H1 (cell line): ENCODE data around the gene SLC51B. TPM values are rescaled to one million over a fixed set of nuclear protein-coding genes. Genes with fewer than 3 reads are reported as not detected.

Experiments used
- KDM1A ChIP-seq: fragments of 200-600, 300-600 bp; sonication (generic); IDR thresholded peaks from 2 replicates; pipeline ENCODE4 v1.7.1; 2016; ENCODE audit warnings: mild to moderate bottlenecking, low read length, borderline replicate concordance
- NRF1 ChIP-seq: IDR thresholded peaks from 2 replicates; pipeline ENCODE4 v1.6.1; 2011; ENCODE audit warnings: mild to moderate bottlenecking, low read depth, low read length, improper control_type of control experiment
- polyA plus RNA-seq, 7 experiments: library from polyadenylated mRNA; depleted of rRNA in 3 of 7; stranded (reverse) in 5 of 7; unstranded in 2 of 7; fragments of >200 nt in 5 of 7; fragments of 200-250 nt in 2 of 7; gene quantifications; 1 replicate in 5 of 7; 2 replicates in 1 of 7; 4 replicates in 1 of 7; pipeline versions ENCODE4 v1.2.1 to v1.2.3, GENCODE V29; 2011 to 2013; ENCODE audit warnings: missing spikeins in 2 of 7, mixed read lengths in 2 of 7
- total RNA-seq: library from RNA; stranded (reverse); fragmentation: NEBNext Ultra II Directional; extraction: Animal tissue kit (Norgen Biotek cat#: 25700); gene quantifications from 2 replicates; pipeline ENCODE4 v1.2.1, GENCODE V29; 2021

SLC51B gene
- total and polyA plus RNA-seq, 2 of the 8 experiments (the other 6 are each of a cell fraction or from before 2014, with no cell fraction given) = not detected

- TF ChIP-seq KDM1A (no peak), NRF1 (no peak)
Measured at GRCh38 chr15:65087411-65087810, 42.2 kb downstream of the SLC51B start (continued).
